ENCODE measurements around the gene LIN37.

GRCh38 chr19:35727956-35728706, 20.2 kb upstream of the LIN37 start:
- no peak for TF ChIP-seq TP53 (CRISPR knock-in tag; IDR thresholded peaks at IDR 0.05)
- TF ChIP-seq NFYB (CRISPR knock-in tag; conservative IDR thresholded peaks at IDR 0.05; ENCODE audit: low read depth) = no peak
- TF ChIP-seq CTCF (IDR thresholded peaks at IDR 0.05) = no peak
